HepG2 (cell line): ENCODE measurements around the gene SNX24. TPM values are rescaled to one million over a fixed set of nuclear protein-coding genes. Genes with fewer than 3 reads are reported as not detected.

ENCODE experiments used
- ATAC-seq: fragments of 200-7000 bp; cut with Tn5 transposase; 3 replicates; pipeline ENCODE4 v1.9.1; 2020; ENCODE audit warnings: mild to moderate bottlenecking, moderate library complexity
- BruUV-seq: library from RNA; stranded (reverse); fragments of 400-500 nt; replicated peaks from 2 replicates; lab custom pipeline; 2021; lab: Mats Ljungman, UMichigan
- CTCF ChIA-PET: fragments of 300-600 bp; formaldehyde crosslinking; extraction: SDS; loops from one replicate; lab custom pipeline; 2021; ENCODE audit warnings: low total read pairs, inconsistent platforms, low intra/inter-chr PET ratio; lab: Yijun Ruan, JAX
- POLR2A ChIA-PET: fragments of 350-600 bp; sonication (Branson Sonifier 250); formaldehyde crosslinking; loops from one replicate; lab custom pipeline; 2020; ENCODE audit warnings: antibody characterized with exemption, inconsistent platforms; lab: Yijun Ruan, JAX
- DNase-seq: peaks from one replicate; pipeline ENCODE4 v3.0.0-alpha.2; 2015; ENCODE audit warnings: low spot score
- FAIRE-seq: peaks from 3 replicates; lab custom pipeline; 2011; peaks lifted over from hg19 to GRCh38; lab: Jason Lieb, UNC
- H2AFZ ChIP-seq: one replicate; pipeline ENCODE4 v1.6.1; 2011; ENCODE audit warnings: low read length, inconsistent platforms
- H3K27ac ChIP-seq: fragments of 300-600 bp; 3 replicates; pipeline ENCODE4 v1.8.0; 2011; ENCODE audit warnings: mixed run types, mild to moderate bottlenecking, mixed read lengths, low read length, inconsistent platforms; ENCODE audit not compliant: insufficient read depth; ENCODE audit errors: extremely low read length
- H3K27me3 ChIP-seq, 2 experiments: fragments of 200-600 bp in 1 of 2; 2 replicates in 1 of 2; 3 replicates in 1 of 2; pipeline versions ENCODE4 v1.6.0 to v1.8.0; 2011; ENCODE audit warnings: low read length in 2 of 2, mild to moderate bottlenecking in 2 of 2, moderate library complexity in 2 of 2, inconsistent platforms in 1 of 2; ENCODE audit not compliant: insufficient read depth in 2 of 2, control insufficient read depth in 1 of 2
- H3K36me3 ChIP-seq, 2 experiments: fragments of 200-600 bp in 1 of 2; replicated peaks in 1 of 2; 2 replicates in 1 of 2; 3 replicates in 1 of 2; pipeline versions ENCODE4 v1.5.1 to v1.8.0; 2011; ENCODE audit warnings: low read length in 2 of 2, inconsistent platforms in 1 of 2; ENCODE audit not compliant: insufficient read depth in 2 of 2, control insufficient read depth in 1 of 2
- H3K4me1 ChIP-seq: 2 replicates; pipeline ENCODE4 v1.5.1; 2012; ENCODE audit warnings: low read length, inconsistent platforms; ENCODE audit not compliant: insufficient read depth
- H3K4me2 ChIP-seq: 2 replicates; pipeline ENCODE4 v1.6.0; 2011; ENCODE audit warnings: low read depth, low read length, inconsistent platforms
- H3K4me3 ChIP-seq, 3 experiments: fragments of 200-600 bp in 1 of 3; sonication (generic), shearing (Covaris generic) in 1 of 3; replicated peaks in 1 of 3; 2 replicates each; pipeline ENCODE4 v1.5.1; 2011 to 2016; ENCODE audit warnings: low read length in 3 of 3, inconsistent platforms in 2 of 3, low read depth in 2 of 3, mild to moderate bottlenecking in 2 of 3, control low read depth in 1 of 3, mixed read lengths in 1 of 3; ENCODE audit not compliant: insufficient read depth in 1 of 3
- H3K79me2 ChIP-seq: one replicate; pipeline ENCODE4 v1.6.1; 2011; ENCODE audit warnings: low read length, inconsistent platforms; ENCODE audit not compliant: insufficient read depth
- H3K9ac ChIP-seq: 2 replicates; pipeline ENCODE4 v1.6.0; 2011; ENCODE audit warnings: mild to moderate bottlenecking, low read depth, low read length, inconsistent platforms; ENCODE audit not compliant: insufficient read depth
- H3K9me3 ChIP-seq: 2 replicates; pipeline ENCODE4 v1.5.1; 2012; ENCODE audit warnings: mild to moderate bottlenecking, low read length
- H4K20me1 ChIP-seq: 2 replicates; pipeline ENCODE4 v1.6.0; 2011; ENCODE audit warnings: inconsistent platforms, mild to moderate bottlenecking, low read length, moderate library complexity; ENCODE audit not compliant: insufficient read depth
- HNRNPH1 ChIP-seq: fragments of 200-400 bp; formaldehyde crosslinking; optimal IDR thresholded peaks from 2 replicates; pipeline ENCODE3; 2017; ENCODE audit warnings: mild to moderate bottlenecking, low read depth, low read length
- MZF1 ChIP-seq: sonication (generic); formaldehyde crosslinking; IDR thresholded peaks from 2 replicates; pipeline ENCODE4 v1.8.1; 2023; ENCODE audit warnings: mild to moderate bottlenecking, missing genetic modification reagents, borderline replicate concordance
- SIN3B ChIP-seq: fragments of 150-350 bp; IDR thresholded peaks from 2 replicates; pipeline ENCODE4 v1.6.1; 2014; ENCODE audit warnings: low read length
- THRA ChIP-seq: sonication (generic); formaldehyde crosslinking; IDR thresholded peaks from 2 replicates; pipeline ENCODE4 v1.4.0; 2020; ENCODE audit warnings: missing genetic modification reagents, borderline replicate concordance
- ZBTB21 ChIP-seq: sonication (generic); formaldehyde crosslinking; IDR thresholded peaks from 2 replicates; pipeline ENCODE4 v1.4.0; 2020; ENCODE audit warnings: missing genetic modification reagents
- ZBTB4 ChIP-seq: sonication (generic); formaldehyde crosslinking; IDR thresholded peaks from 2 replicates; pipeline ENCODE4 v1.4.0; 2020; ENCODE audit warnings: missing genetic modification reagents, mild to moderate bottlenecking, borderline replicate concordance
- ZNF207 ChIP-seq: fragments of 450-650 bp; IDR thresholded peaks from 2 replicates; pipeline ENCODE4 v1.6.1; 2016; ENCODE audit warnings: antibody characterized with exemption, borderline replicate concordance
- ZNF230 ChIP-seq: sonication (generic); formaldehyde crosslinking; IDR thresholded peaks from 2 replicates; pipeline ENCODE4 v1.4.0; 2020; ENCODE audit warnings: mild to moderate bottlenecking, missing genetic modification reagents
- ZNF317 ChIP-seq: sonication (generic); formaldehyde crosslinking; IDR thresholded peaks from 2 replicates; pipeline ENCODE4 v1.5.0; 2020; ENCODE audit warnings: mild to moderate bottlenecking, missing genetic modification reagents
- WGBS: methylation state at CpG from one replicate; pipeline ENCODE4 v1.1.6; 2017; ENCODE audit warnings: low lambda C conversion rate; 5-methylcytosine and 5-hydroxymethylcytosine counted together
- in situ Hi-C: cut with HindIII; loops from 2 replicates; pipeline ENCODE4 v1.10.0; 2017; ENCODE audit warnings: low pct_unique_long_range_greater_than_20kb; ENCODE audit not compliant: extremely low pct_ligation_motif_present
- intact Hi-C: fragments of 100-400 bp; cut with micrococcal nuclease; formaldehyde crosslinking; loops from one replicate; pipeline ENCODE4 v1.10.0; 2022; ENCODE audit not compliant: unreplicated experiment
- polyA plus RNA-seq, 8 experiments: library from polyadenylated mRNA; depleted of rRNA in 3 of 8; stranded (reverse) in 7 of 8; unstranded in 1 of 8; fragments of >200 nt; fragmentation: Illumina TruSeq in 4 of 8; extraction: Trizol in 4 of 8; gene quantifications; 2 replicates each; pipeline versions ENCODE4 v1.2.1 to v1.2.3, GENCODE V29; 2011 to 2016; ENCODE audit warnings: low read depth in 4 of 8, missing spikeins in 1 of 8, mixed read lengths in 1 of 8; ENCODE audit not compliant: insufficient read depth in 1 of 8
- total RNA-seq, 5 experiments: library from RNA; depleted of rRNA; stranded (reverse); fragments of >200 nt; fragmentation: Illumina TruSeq; extraction: Trizol; gene quantifications; 2 replicates each; pipeline ENCODE4 v1.2.3, GENCODE V29; 2016; ENCODE audit warnings: low read depth in 1 of 5
- TF ChIP-seq, protein P1 (sequence below): IDR thresholded peaks from 2 replicates; pipeline ENCODE4 v1.6.1; 2012; ENCODE audit warnings: inconsistent platforms
- TF ChIP-seq, protein P2 (sequence below): IDR thresholded peaks from 2 replicates; pipeline ENCODE4 v1.6.1; 2016; ENCODE audit warnings: missing compliant biosample characterization, missing genetic modification reagents, borderline replicate concordance

The SNX24 gene
- total and polyA plus RNA-seq, 2 of the 13 experiments (the other 11 are each of a cell fraction or from before 2014, with no cell fraction given): 7.2 to 23.7 TPM

DNA sequence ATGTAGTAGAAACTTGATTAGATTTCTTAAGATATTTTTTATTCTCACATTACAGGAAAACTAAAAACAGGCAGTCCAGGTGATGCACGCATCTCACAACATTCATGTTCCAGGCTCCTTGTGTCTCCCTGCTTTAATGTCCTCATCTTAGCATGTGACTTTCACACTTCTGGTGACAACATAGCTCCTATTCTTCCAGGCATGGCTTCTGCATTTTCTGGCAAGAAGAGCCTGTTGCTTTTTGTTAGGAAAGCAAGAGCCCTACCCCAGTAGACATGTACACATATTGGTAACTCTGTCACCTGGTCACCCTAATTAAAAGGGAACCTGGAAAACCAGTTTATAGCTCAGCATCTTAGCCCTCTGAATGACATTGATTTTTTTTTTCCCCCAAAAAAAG is 98.6 kb downstream of the SNX24 start (continued):
- TF ChIP-seq THRA (CRISPR knock-in tag): no peak

DNA sequence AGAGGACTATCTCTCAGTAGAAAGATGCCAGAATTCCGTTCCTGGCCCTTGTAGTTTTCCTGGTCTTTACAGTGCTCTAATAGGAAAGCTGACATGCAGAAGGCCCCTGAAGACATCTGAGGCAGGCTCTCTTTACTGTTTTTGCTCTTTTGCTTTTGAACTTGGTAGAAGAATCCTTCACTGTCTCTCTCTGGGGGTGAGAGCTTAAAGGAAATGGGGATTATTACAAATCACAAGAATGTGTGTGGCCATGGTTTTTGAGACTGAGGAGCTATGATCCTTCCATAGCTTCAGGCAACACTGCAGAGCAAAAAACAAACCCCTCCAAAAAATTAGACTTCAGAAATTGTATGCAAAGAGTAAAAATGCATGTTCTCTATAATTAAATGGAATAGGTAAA is 102.0 kb downstream of the SNX24 start:
- WGBS: 100% methylated on average over 1 of the region's 1 CpG
- DNase-seq (no peak), ATAC-seq (no peak), FAIRE-seq (no peak)
- intact Hi-C loops: no loop called here
- H3K4me1 ChIP-seq: no peaks in the 10 kb centered on the region
- no peak overlapping the region for H3K27ac ChIP-seq
- in situ Hi-C loops: no loop called here
- no peaks in the 10 kb centered on the region for H4K20me1 ChIP-seq
- no peaks in the 10 kb centered on the region for H3K79me2 ChIP-seq
- no TSS peak for BruUV-seq
- H3K36me3 ChIP-seq: peaks cover 2 to 3% of the 10 kb centered on the region in 2 experiments; a peak in 2 of 5 replicates
- ChIA-PET CTCF (no interaction called here), POLR2A (no interaction called here)
- H3K4me3 ChIP-seq: no peak overlapping the region
- H3K9me3 ChIP-seq: no peaks in the 10 kb centered on the region
- no peak overlapping the region for H3K9ac ChIP-seq
- no peak overlapping the region for H3K4me2 ChIP-seq
- no peak overlapping the region for H2AFZ ChIP-seq
- no peaks in the 10 kb centered on the region for H3K27me3 ChIP-seq
- no peak for TF ChIP-seq HNRNPH1
- no peak for TF ChIP-seq ZNF230 (CRISPR knock-in tag)
- no peak for TF ChIP-seq ZNF317 (CRISPR knock-in tag)
- no peak for TF ChIP-seq ZBTB21
- TF ChIP-seq SIN3B: no peak
- TF ChIP-seq, protein P1, sequence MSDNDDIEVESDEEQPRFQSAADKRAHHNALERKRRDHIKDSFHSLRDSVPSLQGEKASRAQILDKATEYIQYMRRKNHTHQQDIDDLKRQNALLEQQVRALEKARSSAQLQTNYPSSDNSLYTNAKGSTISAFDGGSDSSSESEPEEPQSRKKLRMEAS: no peak
- no peak for TF ChIP-seq ZNF207
- TF ChIP-seq MZF1 (CRISPR knock-in tag): no peak
- no peak for TF ChIP-seq ZBTB4
- TF ChIP-seq, protein P2, sequence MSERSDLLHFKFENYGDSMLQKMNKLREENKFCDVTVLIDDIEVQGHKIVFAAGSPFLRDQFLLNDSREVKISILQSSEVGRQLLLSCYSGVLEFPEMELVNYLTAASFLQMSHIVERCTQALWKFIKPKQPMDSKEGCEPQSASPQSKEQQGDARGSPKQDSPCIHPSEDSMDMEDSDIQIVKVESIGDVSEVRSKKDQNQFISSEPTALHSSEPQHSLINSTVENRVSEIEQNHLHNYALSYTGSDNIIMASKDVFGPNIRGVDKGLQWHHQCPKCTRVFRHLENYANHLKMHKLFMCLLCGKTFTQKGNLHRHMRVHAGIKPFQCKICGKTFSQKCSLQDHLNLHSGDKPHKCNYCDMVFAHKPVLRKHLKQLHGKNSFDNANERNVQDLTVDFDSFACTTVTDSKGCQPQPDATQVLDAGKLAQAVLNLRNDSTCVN (CRISPR knock-in tag): no peak
